ENCODE data around the gene GIGYF2.

- no peak for TF ChIP-seq JUND (CRISPR knock-in tag; IDR thresholded peaks at IDR 0.05)
- TF ChIP-seq EZH2 (conservative IDR thresholded peaks at IDR 0.05; ENCODE audit: low read depth, low read length): no peak
- TF ChIP-seq CREB3 (CRISPR knock-in tag; IDR thresholded peaks at IDR 0.05): no peak
- TF ChIP-seq ZNF282 (IDR thresholded peaks at IDR 0.05; ENCODE audit: partially characterized antibody): no peak
- TF ChIP-seq HDAC1 (CRISPR knock-in tag; IDR thresholded peaks at IDR 0.05): no peak
- TF ChIP-seq ZNF792 (CRISPR knock-in tag; IDR thresholded peaks at IDR 0.05): no peak
- no peak for TF ChIP-seq SNAPC2 (CRISPR knock-in tag; IDR thresholded peaks at IDR 0.05)
Observed at GRCh38 chr2:232688201-232688600, 8.9 kb upstream of the GIGYF2 start.
